Spleen (tissue), 7 donors: ENCODE results near the gene ACR.

Experiments
- CTCF ChIP-seq, 11 experiments: fragments of 200-600 bp in 7 of 11; fragments of 450-650 bp in 4 of 11; sonication (generic) in 4 of 11; IDR thresholded peaks in 8 of 11; conservative IDR thresholded peaks in 3 of 11; 1 replicate in 7 of 11; 2 replicates in 4 of 11; pipeline versions ENCODE4 v1.4.0 to v1.8.0; 2016 to 2021; ENCODE audit warnings: antibody characterized with exemption in 11 of 11, inconsistent platforms in 4 of 11, mild to moderate bottlenecking in 1 of 11
- POLR2AphosphoS5 ChIP-seq, 3 donors: sonication (generic); formaldehyde crosslinking; IDR thresholded peaks; one replicate each; pipeline ENCODE4 v1.5.1; 2017; ENCODE audit warnings: antibody characterized with exemption in 3 of 3
- donor health status: DM: no; HTN: no; CAD: no; lungs with moderate emphysema.
- donor health status: DM: no; HTN: no; CAD: no.
- donor health status: DM: no; HTN: no; CAD: no.

GRCh38 chr22:50693462-50693861 lies 44.5 kb upstream of the ACR start:
- no peak for TF ChIP-seq CTCF (IDR thresholded peaks at IDR 0.05 in 8 of 11, conservative IDR thresholded peaks at IDR 0.05 in 3 of 11)
- no peak for TF ChIP-seq POLR2AphosphoS5 (IDR thresholded peaks at IDR 0.05)
